ENCODE data around the gene PTPRA.
A peak's percentile ranks its signal among the peaks of the same experiment; 100 is the strongest.
"Not testable (repeated sequence)": the region's sequence is repeated elsewhere in the genome, so short reads cannot be mapped to it uniquely, and the experiment has no call there.

PTPRA gene

GRCh38 chr20:3044336-3044965, 171.2 kb downstream of the PTPRA start:
- no peak for DNase-seq

GRCh38 chr20:3045042-3045815, 171.9 kb downstream of the PTPRA start:
- peak; percentile 47 for DNase-seq

DNA sequence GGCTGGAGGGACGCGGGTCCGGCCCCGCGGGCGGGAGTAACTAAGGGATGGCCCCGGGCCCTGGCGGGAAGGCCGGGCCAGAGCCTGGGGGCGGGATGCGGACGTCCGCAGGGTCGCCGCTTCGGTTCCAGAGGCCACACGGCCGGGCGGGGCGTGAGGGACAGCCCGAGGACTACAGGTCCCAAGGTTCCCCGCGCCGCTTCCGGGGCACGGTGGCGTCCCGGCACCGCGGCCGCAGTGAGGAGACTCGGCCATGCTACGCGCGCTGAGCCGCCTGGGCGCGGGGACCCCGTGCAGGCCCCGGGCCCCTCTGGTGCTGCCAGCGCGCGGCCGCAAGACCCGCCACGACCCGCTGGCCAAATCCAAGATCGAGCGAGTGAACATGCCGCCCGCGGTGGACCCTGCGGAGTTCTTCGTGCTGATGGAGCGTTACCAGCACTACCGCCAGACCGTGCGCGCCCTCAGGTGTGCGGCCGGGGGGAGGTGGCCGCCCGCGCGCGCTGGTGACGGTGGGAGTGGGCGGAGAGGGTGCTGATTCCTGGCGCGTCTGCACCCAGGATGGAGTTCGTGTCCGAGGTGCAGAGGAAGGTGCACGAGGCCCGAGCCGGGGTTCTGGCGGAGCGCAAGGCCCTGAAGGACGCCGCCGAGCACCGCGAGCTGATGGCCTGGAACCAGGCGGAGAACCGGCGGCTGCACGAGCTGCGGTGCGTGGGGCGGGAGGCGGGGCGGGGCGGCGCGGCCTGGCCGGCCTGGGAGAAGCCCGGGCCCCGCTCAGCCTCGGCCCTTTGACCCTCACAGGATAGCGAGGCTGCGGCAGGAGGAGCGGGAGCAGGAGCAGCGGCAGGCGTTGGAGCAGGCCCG, 172.8 kb downstream of the PTPRA start, which contains the start of gene MRPS26:
MRPS26 (plus strand) TSS at position 237 of the 861 bp plus-strand sequence; CDS start at position 254, 17 bp downstream.
- DNase-seq, result peak; percentile 78

DNA sequence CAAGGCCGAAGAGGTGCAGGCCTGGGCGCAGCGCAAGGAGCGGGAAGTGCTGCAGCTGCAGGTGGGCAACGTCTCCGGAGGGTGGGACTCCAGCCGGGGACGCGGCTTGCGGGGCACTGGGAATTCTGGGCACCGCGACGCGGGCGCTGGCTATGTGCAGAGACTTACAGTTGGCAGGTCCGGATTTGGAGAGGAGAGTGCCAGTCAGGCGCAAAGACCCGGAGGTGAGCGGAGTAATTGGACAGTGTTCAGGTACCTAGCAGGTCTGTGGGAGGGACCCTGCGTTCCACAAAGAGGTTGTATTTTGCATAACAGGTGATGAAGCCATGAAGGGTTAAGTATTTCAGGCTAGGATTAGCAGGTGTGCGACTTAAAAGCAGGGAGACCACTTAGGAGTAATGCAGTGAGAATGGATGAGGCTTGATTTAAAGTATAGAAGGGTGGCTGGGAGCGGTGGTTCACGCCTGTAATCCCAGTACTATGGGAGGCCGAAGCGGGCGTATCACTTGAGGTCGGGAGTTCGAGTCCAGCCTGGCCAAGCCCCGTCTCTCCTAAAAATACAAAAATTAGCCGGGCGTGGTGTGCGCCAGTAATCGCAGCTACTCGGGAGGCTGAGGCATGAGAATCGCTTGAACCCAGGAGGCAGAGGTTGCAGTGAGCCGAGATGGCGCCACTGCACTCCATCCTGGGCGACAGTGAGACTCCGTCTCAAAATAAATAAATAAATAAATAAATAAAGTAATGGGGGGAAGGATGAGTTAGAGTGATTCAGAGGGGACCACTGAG, 173.6 kb downstream of the PTPRA start:
- DNase-seq, result no peak

DNA sequence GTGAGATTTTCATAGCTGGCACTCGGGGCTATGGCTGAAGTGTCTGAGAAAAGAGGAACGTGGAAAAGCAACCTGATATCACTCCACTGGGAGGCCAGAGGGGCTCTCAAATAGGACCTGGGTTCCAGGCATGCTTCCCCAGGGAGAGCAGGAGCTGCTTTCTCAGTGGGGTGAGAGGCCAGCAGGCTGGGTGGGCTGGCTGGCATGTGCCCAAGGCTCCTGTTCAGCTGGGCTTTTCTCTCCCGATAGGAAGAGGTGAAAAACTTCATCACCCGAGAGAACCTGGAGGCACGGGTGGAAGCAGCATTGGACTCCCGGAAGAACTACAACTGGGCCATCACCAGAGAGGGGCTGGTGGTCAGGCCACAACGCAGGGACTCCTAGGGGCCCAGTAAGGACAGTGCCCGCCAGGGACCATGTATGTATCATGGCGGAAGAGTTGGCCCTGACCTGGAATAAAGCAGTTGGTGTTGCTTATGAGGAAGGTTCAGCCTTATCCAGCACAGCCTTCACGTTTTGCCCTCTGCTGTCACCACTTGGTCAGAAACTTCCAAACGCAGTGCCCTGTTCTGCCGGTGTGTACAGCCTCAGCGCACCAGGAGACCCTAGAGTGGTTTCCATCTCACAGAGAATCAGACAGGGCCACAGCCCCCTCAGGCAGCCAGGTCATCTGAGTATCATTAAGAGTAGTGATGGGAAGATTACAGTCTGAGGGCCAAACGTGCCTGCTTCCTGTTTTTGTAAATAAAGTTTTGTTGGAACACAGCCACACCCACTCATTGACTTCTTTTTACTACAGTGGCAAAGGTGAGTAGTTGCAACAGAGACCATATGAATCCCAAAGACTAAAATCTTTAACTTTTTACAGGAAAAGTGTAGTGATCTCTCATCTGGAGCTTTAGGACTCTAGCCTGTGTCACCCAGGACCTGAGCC, 174.5 kb downstream of the PTPRA start:
- no peak for DNase-seq

- DNase-seq, result no peak
These were observed 178.2 kb downstream of the PTPRA start for GRCh38 chr20:3051385-3052019.

GRCh38 chr20:3059489-3059888, 186.2 kb downstream of the PTPRA start:
- no peak for DNase-seq

DNA sequence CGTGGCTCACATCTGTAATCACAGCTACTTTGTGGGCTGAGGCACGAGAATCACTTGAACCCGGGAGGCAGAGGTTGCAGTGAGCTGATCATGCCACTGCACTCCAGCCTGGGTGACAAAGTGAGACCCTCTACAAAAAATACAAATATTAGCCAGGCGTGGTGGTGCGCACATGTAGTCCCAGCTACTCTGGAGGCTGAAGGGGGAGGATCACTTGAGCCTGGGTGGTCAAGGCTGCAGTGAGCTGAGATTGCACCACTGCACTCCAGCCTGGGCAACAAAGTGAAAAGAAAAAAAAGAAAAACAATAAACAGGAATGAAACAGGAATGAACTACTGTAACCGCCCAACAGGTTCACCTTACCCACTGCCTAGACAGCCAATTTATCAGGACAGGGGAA, 190.8 kb downstream of the PTPRA start:
- DNase-seq, result not testable (repeated sequence)

DNA sequence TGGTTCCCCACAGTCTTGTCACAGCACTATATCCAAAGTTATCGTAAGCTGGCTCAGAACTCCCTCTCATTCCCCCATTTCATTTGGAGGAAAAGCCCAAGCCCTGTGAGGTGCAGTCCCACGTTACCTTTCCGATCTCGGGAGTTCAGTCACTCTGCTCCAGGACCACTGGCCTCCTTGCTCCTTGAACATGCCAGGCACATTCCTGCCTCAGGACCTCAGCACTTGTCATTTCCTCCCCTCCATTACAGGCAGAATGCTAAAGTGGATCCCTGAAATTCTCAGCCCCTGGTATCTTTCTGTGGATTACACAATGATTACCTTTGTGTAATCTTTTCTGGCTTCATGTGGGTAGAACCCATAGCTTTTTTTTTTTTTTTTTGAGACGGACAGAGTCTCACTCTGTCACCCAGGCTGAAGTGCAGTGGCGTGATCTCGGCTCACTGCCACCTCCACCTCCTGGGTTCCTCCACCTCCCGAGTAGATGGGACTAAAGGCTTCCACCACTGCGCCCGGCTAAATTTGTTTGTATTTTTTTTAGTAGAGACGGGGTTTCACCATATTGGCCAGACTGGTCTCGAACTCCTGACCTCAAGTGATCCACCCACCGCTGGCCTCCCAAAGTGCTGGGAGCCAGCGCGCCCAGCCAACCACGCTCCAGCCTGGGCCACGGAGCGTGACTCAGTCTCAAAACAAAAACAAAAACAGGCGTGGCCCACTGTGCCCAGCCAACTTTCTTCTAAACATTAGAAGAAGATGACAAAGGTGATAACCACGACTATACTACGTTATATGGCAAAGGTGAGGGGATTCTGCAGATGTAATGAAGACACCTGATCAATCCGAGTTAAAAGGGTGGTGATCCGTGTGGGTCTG, 194.1 kb downstream of the PTPRA start:
- no peak for DNase-seq

- no peak for DNase-seq
These were observed 194.8 kb downstream of the PTPRA start for GRCh38 chr20:3068075-3068474.

GRCh38 chr20:3068986-3069900, 196.0 kb downstream of the PTPRA start:
- no peak for DNase-seq

- DNase-seq, result no peak
These were observed 197.4 kb downstream of the PTPRA start for GRCh38 chr20:3070725-3071124.

DNA sequence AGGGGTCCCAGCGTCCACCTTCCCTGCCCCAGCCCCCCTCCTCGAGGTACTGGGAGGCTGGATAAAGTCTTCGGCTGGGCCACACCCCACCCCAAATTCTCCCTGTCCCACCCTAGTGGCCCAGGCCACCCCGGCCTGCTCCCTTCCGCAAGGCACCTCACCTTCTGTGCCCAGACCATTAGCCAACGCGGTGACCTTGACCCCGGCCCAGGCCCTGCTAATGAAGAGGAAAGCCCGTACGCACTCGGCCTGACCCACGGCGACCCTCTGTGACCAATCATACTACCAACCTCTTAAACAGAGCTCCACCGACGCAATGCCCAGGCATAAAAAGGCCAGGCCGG, 198.0 kb downstream of the PTPRA start:
- DNase-seq, result no peak

- DNase-seq, result peak; percentile 27
These were observed 198.6 kb downstream of the PTPRA start, which contains the start of gene OXT for GRCh38 chr20:3071610-3072529. Gene OXT (plus strand): TSS chr20:3071620. CDS start chr20:3071656, 36 bp downstream.

DNA sequence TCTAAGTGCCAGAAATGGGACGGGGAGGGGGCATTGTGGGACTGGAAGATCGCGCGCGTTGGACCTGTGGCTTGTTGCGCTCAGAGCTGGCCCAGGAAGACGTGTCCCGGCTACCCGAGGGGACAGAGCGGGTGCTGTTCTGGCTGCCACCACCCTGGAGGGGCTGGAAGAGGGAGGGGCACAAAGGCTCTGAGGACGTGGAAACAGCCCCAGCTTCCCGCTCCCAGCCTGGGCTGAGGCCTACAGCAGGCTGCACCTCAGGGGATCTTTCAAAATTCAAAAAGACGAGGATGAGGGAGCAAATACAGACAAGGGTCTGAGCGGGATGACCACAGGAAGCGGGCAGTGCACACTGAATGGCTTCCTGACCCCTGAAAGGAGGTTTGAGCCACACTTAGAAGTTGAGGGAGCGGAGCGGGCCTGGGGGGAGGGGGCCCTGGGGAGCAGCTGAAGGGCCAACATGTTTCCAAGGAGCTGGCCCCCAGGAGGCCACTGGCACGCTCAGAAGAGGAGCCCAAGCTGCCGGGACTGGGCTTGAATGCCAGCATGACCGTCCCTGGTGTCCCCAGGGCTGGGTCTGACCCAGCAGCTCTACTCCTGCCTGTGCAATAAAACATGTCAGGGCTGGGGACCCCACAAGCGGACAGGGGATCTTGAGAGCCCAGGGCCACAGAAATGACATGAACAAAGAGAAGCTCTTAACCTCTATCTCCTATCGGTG, 199.4 kb downstream of the PTPRA start:
- no peak for DNase-seq

DNA sequence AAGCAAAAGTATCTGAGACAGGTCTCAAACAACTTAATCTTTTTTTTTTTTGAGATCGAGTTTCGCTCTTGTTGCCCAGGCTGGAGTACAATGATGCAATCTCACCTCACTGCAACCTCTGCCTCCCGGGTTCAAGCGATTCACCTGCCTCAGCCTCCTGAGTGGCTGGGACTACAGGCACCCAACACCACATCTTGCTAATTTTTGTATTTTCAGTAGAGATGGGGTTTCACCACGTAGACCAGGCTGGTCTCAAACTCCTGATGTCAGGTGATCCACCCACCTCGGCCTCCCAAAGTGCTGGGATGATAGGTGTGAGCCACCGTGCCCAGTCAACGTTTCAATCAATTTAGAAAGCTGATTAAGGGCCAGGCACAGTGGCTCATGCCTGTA, 200.0 kb downstream of the PTPRA start:
- DNase-seq, result not testable (repeated sequence)

DNA sequence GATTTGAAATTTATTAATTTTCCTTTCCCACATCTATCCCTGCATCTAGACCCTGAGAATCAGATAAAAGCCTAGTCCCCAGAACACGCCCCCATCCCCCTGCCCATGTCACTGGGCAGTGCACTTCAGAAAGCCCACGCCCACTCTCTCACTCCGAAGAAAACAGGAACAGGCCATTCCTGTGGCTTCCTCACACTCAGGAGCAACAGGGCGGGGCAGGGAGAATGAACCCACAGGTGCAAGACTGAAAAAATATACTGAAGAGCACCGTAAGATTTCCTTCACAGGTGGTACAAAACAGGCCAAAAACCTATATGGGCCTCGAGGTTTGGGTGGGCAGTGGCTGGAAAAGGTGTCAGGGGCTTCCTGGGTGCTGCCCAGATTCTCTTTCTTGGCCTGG, 201.5 kb downstream of the PTPRA start:
- no peak for DNase-seq
